ENCODE results near the gene PTP4A2.

- no peak for TF ChIP-seq CTCF (IDR thresholded peaks at IDR 0.05)
- TF ChIP-seq POLR2A (IDR thresholded peaks at IDR 0.05) = no peak
Measured at GRCh38 chr1:31927661-31927980, 10.5 kb downstream of the PTP4A2 start.
